ENCODE data around the gene CTIF.

Gene CTIF

GRCh38 chr18:48835745-48836170 lies 296.9 kb downstream of the CTIF start:
- no peak for DNase-seq (ENCODE audit: low spot score)

GRCh38 chr18:48836231-48836805 lies 297.5 kb downstream of the CTIF start:
- no peak for DNase-seq (ENCODE audit: low spot score)

GRCh38 chr18:48836806-48837615 lies 298.2 kb downstream of the CTIF start:
- no peak for DNase-seq (ENCODE audit: low spot score)

GRCh38 chr18:48837676-48838075 lies 298.8 kb downstream of the CTIF start:
- no peak for DNase-seq (ENCODE audit: low spot score)

- DNase-seq (ENCODE audit: low spot score): no peak
Measured at GRCh38 chr18:48838166-48838775, 299.4 kb downstream of the CTIF start.

GRCh38 chr18:48838921-48839818 lies 300.3 kb downstream of the CTIF start:
- no peak for DNase-seq (ENCODE audit: low spot score)

- DNase-seq (ENCODE audit: low spot score): no peak
Measured at GRCh38 chr18:48839819-48840490, 301.1 kb downstream of the CTIF start.

- DNase-seq (ENCODE audit: low spot score): no peak
Measured at GRCh38 chr18:48840491-48840877, 301.7 kb downstream of the CTIF start.

- DNase-seq (ENCODE audit: low spot score): no peak
Measured at GRCh38 chr18:48841381-48842258, 302.8 kb downstream of the CTIF start.

GRCh38 chr18:48842259-48843061 lies 303.6 kb downstream of the CTIF start:
- DNase-seq (ENCODE audit: low spot score): no peak

- DNase-seq (ENCODE audit: low spot score): no peak
Measured at GRCh38 chr18:48843162-48843561, 304.3 kb downstream of the CTIF start.

- no peak for DNase-seq (ENCODE audit: low spot score)
Measured at GRCh38 chr18:48843596-48843995, 304.8 kb downstream of the CTIF start.

- no peak for DNase-seq (ENCODE audit: low spot score)
Measured at GRCh38 chr18:48844271-48844670, 305.4 kb downstream of the CTIF start.

GRCh38 chr18:48845174-48845573 lies 306.3 kb downstream of the CTIF start:
- no peak for DNase-seq (ENCODE audit: low spot score)

GRCh38 chr18:48846423-48846932 lies 307.6 kb downstream of the CTIF start:
- DNase-seq (ENCODE audit: low spot score): no peak

- DNase-seq (ENCODE audit: low spot score): no peak
Measured at GRCh38 chr18:48847807-48848486, 309.1 kb downstream of the CTIF start.

- no peak for DNase-seq (ENCODE audit: low spot score)
Measured at GRCh38 chr18:48848641-48849143, 309.9 kb downstream of the CTIF start.

- DNase-seq (ENCODE audit: low spot score): no peak
Measured at GRCh38 chr18:48850822-48851598, 312.2 kb downstream of the CTIF start.

All from hematopoietic multipotent progenitor cell treated with erythropoietin and hydrocortisone succinate and interleukin-3 and kit ligand, for 17 days (in vitro differentiated cells).